HCT116 (cell line): ENCODE measurements around the gene ANO6. TPM values are rescaled to one million over a fixed set of nuclear protein-coding genes. Genes with fewer than 3 reads are reported as not detected.

ENCODE experiments used
- ATAC-seq: fragments of 200-7000 bp; cut with Tn5 transposase; 2 replicates; pipeline ENCODE4 v1.9.1; 2020; ENCODE audit warnings: mild to moderate bottlenecking, moderate library complexity
- BruUV-seq: library from RNA; stranded (reverse); fragments of 400-500 nt; replicated peaks from 2 replicates; lab custom pipeline; 2021; lab: Mats Ljungman, UMichigan
- CTCF ChIA-PET: fragments of 300-600 bp; sonication (Branson Sonifier 250); formaldehyde crosslinking; loops from one replicate; lab custom pipeline; 2021; ENCODE audit warnings: antibody characterized with exemption; lab: Charles Lee
- POLR2A ChIA-PET: fragments of 300-600, 350-600 bp; sonication (Branson Sonifier 250); formaldehyde crosslinking; loops from one replicate; lab custom pipeline; 2021; ENCODE audit warnings: antibody characterized with exemption; lab: Charles Lee
- RAD21 ChIA-PET, 2 experiments: fragments of 300-600 bp; sonication (Branson Sonifier 250); formaldehyde crosslinking; loops; one replicate each; lab custom pipeline; 2023; ENCODE audit warnings: low total read pairs in 2 of 2; ENCODE audit not compliant: uncharacterized antibody in 2 of 2, unreplicated experiment in 2 of 2, low non-redundant PET in 1 of 2; lab: Charles Lee
- DNase-seq: peaks from one replicate; pipeline ENCODE4 v3.0.0-alpha.2; 2010; ENCODE audit warnings: low read depth, low spot score
- H2AFZ ChIP-seq: fragments of 200-600 bp; shearing (Covaris generic), sonication (generic); 2 replicates; pipeline ENCODE4 v1.6.1; 2017; ENCODE audit warnings: low read depth, mixed run types, mixed read lengths, antibody characterized with exemption, low read length; ENCODE audit not compliant: poor library complexity, severe bottlenecking
- H3K27ac ChIP-seq: 2 replicates; pipeline ENCODE4 v1.5.1; 2012; ENCODE audit warnings: low read depth, low read length
- H3K27me3 ChIP-seq: fragments of 200-600 bp; sonication (generic); 2 replicates; pipeline ENCODE4 v1.6.1; 2016; ENCODE audit warnings: mixed run types, low read length, mixed read lengths; ENCODE audit not compliant: insufficient read depth
- H3K36me3 ChIP-seq, 2 experiments: fragments of 200-500 bp in 1 of 2; fragments of 200-600 bp in 1 of 2; sonication (Bioruptor generic) in 1 of 2; sonication (generic) in 1 of 2; 2 replicates each; pipeline versions ENCODE4 v1.5.1 to v1.6.1; 2014 to 2016; ENCODE audit warnings: low read length in 2 of 2, inconsistent platforms in 1 of 2, mixed read lengths in 1 of 2, mixed run types in 1 of 2; ENCODE audit not compliant: insufficient read depth in 2 of 2, control insufficient read depth in 1 of 2
- H3K4me1 ChIP-seq, 2 experiments: fragments of 200-600 bp in 1 of 2; sonication (generic) in 1 of 2; 2 replicates each; pipeline versions ENCODE4 v1.5.1 to v1.6.1; 2012 to 2017; ENCODE audit warnings: low read length in 2 of 2, inconsistent platforms in 1 of 2, mild to moderate bottlenecking in 1 of 2, mixed read lengths in 1 of 2, mixed run types in 1 of 2, moderate library complexity in 1 of 2; ENCODE audit not compliant: insufficient read depth in 2 of 2, control insufficient read depth in 1 of 2
- H3K4me2 ChIP-seq: fragments of 200-600 bp; sonication (generic); 2 replicates; pipeline ENCODE4 v1.6.1; 2017; ENCODE audit warnings: mixed run types, low read length, mixed read lengths
- H3K4me3 ChIP-seq, 2 experiments: fragments of 200-600 bp in 1 of 2; sonication (generic) in 1 of 2; replicated peaks in 1 of 2; 2 replicates each; pipeline ENCODE4 v1.5.1; 2011 to 2016; ENCODE audit warnings: low read length in 2 of 2, control low read depth in 1 of 2, low read depth in 1 of 2, mild to moderate bottlenecking in 1 of 2, mixed read lengths in 1 of 2, mixed run types in 1 of 2
- H3K79me2 ChIP-seq: fragments of 200-600 bp; sonication (generic); 2 replicates; pipeline ENCODE4 v1.6.1; 2017; ENCODE audit warnings: mild to moderate bottlenecking, mixed run types, low read length, moderate library complexity, mixed read lengths; ENCODE audit not compliant: insufficient read depth
- H3K9ac ChIP-seq: fragments of 200-600 bp; sonication (generic); 2 replicates; pipeline ENCODE4 v1.6.1; 2016; ENCODE audit warnings: low read length, mixed read lengths
- H3K9me2 ChIP-seq: fragments of 200-600 bp; sonication (generic), shearing (Covaris generic); 2 replicates; pipeline ENCODE4 v1.6.1; 2017; ENCODE audit warnings: mixed run types, mild to moderate bottlenecking, moderate library complexity; ENCODE audit not compliant: insufficient read depth
- H3K9me3 ChIP-seq, 2 experiments: fragments of 200-500 bp in 1 of 2; fragments of 200-600 bp in 1 of 2; sonication (Bioruptor generic) in 1 of 2; sonication (generic) in 1 of 2; 2 replicates each; pipeline ENCODE4 v1.6.1; 2014 to 2017; ENCODE audit warnings: low read length in 2 of 2, mixed read lengths in 2 of 2, inconsistent platforms in 1 of 2, low read depth in 1 of 2, mild to moderate bottlenecking in 1 of 2, mixed run types in 1 of 2, moderate library complexity in 1 of 2; ENCODE audit not compliant: control insufficient read depth in 1 of 2, insufficient read depth in 1 of 2
- H4K20me1 ChIP-seq: fragments of 200-600 bp; sonication (generic), shearing (Covaris generic); 2 replicates; pipeline ENCODE4 v1.6.1; 2017; ENCODE audit warnings: mixed run types, mild to moderate bottlenecking, moderate library complexity; ENCODE audit not compliant: insufficient read depth
- ATF3 ChIP-seq: IDR thresholded peaks from 2 replicates; pipeline ENCODE4 v1.6.1; 2012
- CBX3 ChIP-seq: IDR thresholded peaks from 2 replicates; pipeline ENCODE4 v1.6.1; 2012; ENCODE audit warnings: low read depth
- CEBPB ChIP-seq: IDR thresholded peaks from 2 replicates; pipeline ENCODE4 v1.6.1; 2012; ENCODE audit warnings: low read depth
- CTCF ChIP-seq, 3 experiments: fragments of 200-600 bp in 1 of 3; sonication (generic) in 1 of 3; IDR thresholded peaks in 2 of 3; conservative IDR thresholded peaks in 1 of 3; 2 replicates each; pipeline ENCODE4 v1.5.1; 2012 to 2017; ENCODE audit warnings: low read depth in 2 of 3, low read length in 2 of 3, antibody characterized with exemption in 1 of 3, borderline replicate concordance in 1 of 3, control low read depth in 1 of 3, mild to moderate bottlenecking in 1 of 3, mixed read lengths in 1 of 3, mixed run types in 1 of 3, moderate library complexity in 1 of 3; ENCODE audit not compliant: insufficient read depth in 1 of 3
- EZH2 ChIP-seq: fragments of 200-600 bp; sonication (generic); IDR thresholded peaks from 2 replicates; pipeline ENCODE4 v1.6.1; 2017; ENCODE audit warnings: antibody characterized with exemption, mixed run types
- EZH2phosphoT487 ChIP-seq: fragments of 200-600 bp; IDR thresholded peaks from 2 replicates; pipeline ENCODE4 v1.6.1; 2018; ENCODE audit warnings: antibody characterized with exemption, borderline replicate concordance
- JUND ChIP-seq: IDR thresholded peaks from 2 replicates; pipeline ENCODE4 v1.6.1; 2012
- POLR2A ChIP-seq: IDR thresholded peaks from 2 replicates; pipeline ENCODE4 v1.7.0; 2011; ENCODE audit warnings: borderline replicate concordance; ENCODE audit not compliant: insufficient read depth, insufficient read length; ENCODE audit errors: extremely low read depth
- POLR2AphosphoS5 ChIP-seq: IDR thresholded peaks from 2 replicates; pipeline ENCODE4 v1.6.1; 2011; ENCODE audit warnings: mild to moderate bottlenecking, low read depth, low read length, moderate library complexity
- RAD21 ChIP-seq: IDR thresholded peaks from 2 replicates; pipeline ENCODE4 v1.6.1; 2012; ENCODE audit warnings: low read depth, mild to moderate bottlenecking
- REST ChIP-seq: IDR thresholded peaks from 2 replicates; pipeline ENCODE4 v1.6.1; 2012; ENCODE audit warnings: low read depth
- SIN3A ChIP-seq: IDR thresholded peaks from 2 replicates; pipeline ENCODE4 v1.6.1; 2012; ENCODE audit warnings: low read depth
- SP1 ChIP-seq: IDR thresholded peaks from 2 replicates; pipeline ENCODE4 v1.6.1; 2012; ENCODE audit warnings: low read depth
- SRF ChIP-seq: IDR thresholded peaks from 2 replicates; pipeline ENCODE4 v1.6.1; 2012; ENCODE audit warnings: low read depth
- TCF7L2 ChIP-seq: IDR thresholded peaks from 2 replicates; pipeline ENCODE4 v1.7.0; 2011; ENCODE audit warnings: borderline replicate concordance, inconsistent platforms; ENCODE audit not compliant: insufficient read depth, insufficient read length; ENCODE audit errors: extremely low read depth
- YY1 ChIP-seq: IDR thresholded peaks from 2 replicates; pipeline ENCODE4 v1.6.1; 2011; ENCODE audit warnings: low read length, low read depth, moderate library complexity, mild to moderate bottlenecking; ENCODE audit not compliant: insufficient replicate concordance; ENCODE audit errors: extremely low read depth
- ZFX ChIP-seq: fragments of 450-650 bp; IDR thresholded peaks from 2 replicates; pipeline ENCODE4 v1.6.1; 2017
- intact Hi-C: fragments of 100-400 bp; cut with micrococcal nuclease; formaldehyde crosslinking; loops from 2 replicates; pipeline ENCODE4 v1.10.0; 2022
- total RNA-seq: library from RNA; stranded (reverse); gene quantifications from one replicate; pipeline ENCODE4 v1.2.1, GENCODE V29; 2021; ENCODE audit not compliant: unreplicated experiment

The ANO6 gene
- total RNA-seq, 1 experiment from 2014 or later = 36.7 TPM

- H2AFZ ChIP-seq = no peak overlapping the region
- no peaks in the 10 kb centered on the region for H3K79me2 ChIP-seq
- H4K20me1 ChIP-seq = no peaks in the 10 kb centered on the region
- no TSS peak for BruUV-seq
- no peak overlapping the region for H3K27ac ChIP-seq
- H3K9me2 ChIP-seq = no peaks in the 10 kb centered on the region
- no peaks in the 10 kb centered on the region for H3K9me3 ChIP-seq
- ChIA-PET CTCF (no interaction called here), POLR2A (no interaction called here), RAD21 (no interaction called here)
- no peaks in the 10 kb centered on the region for H3K27me3 ChIP-seq
- DNase-seq (no peak), ATAC-seq (no peak)
- H3K9ac ChIP-seq = no peak overlapping the region
- no peaks in the 10 kb centered on the region for H3K36me3 ChIP-seq
- H3K4me3 ChIP-seq = no peak overlapping the region
- no peak overlapping the region for H3K4me2 ChIP-seq
- no peaks in the 10 kb centered on the region for H3K4me1 ChIP-seq
- TF ChIP-seq ATF3 (no peak), TCF7L2 (no peak), CEBPB (no peak), RAD21 (no peak), POLR2A (no peak), YY1 (no peak), POLR2AphosphoS5 (no peak), ZFX (no peak)
- intact Hi-C loops = no loop called here
Measured at GRCh38 chr12:45469902-45470301, 254.0 kb downstream of the ANO6 start.

- no peak overlapping the region for H2AFZ ChIP-seq
- ChIA-PET CTCF (no interaction called here), RAD21 (no interaction called here), POLR2A (no interaction called here)
- no peaks in the 10 kb centered on the region for H3K79me2 ChIP-seq
- intact Hi-C loops = no loop called here
- H3K9me3 ChIP-seq = no peaks in the 10 kb centered on the region
- H3K4me2 ChIP-seq = no peak overlapping the region
- H4K20me1 ChIP-seq = no peaks in the 10 kb centered on the region
- no TSS peak for BruUV-seq
- no peak overlapping the region for H3K9ac ChIP-seq
- no peak for DNase-seq
- no peak overlapping the region for H3K27ac ChIP-seq
- H3K4me3 ChIP-seq = no peak overlapping the region
- no peak for ATAC-seq
- H3K36me3 ChIP-seq = no peaks in the 10 kb centered on the region
- H3K9me2 ChIP-seq = no peaks in the 10 kb centered on the region
- no peaks in the 10 kb centered on the region for H3K4me1 ChIP-seq
- H3K27me3 ChIP-seq = no peaks in the 10 kb centered on the region
- no peak for TF ChIP-seq EZH2phosphoT487
- no peak for TF ChIP-seq SIN3A
- no peak for TF ChIP-seq SRF
- TF ChIP-seq EZH2 = no peak
- TF ChIP-seq REST = no peak
- no peak for TF ChIP-seq TCF7L2
- TF ChIP-seq CBX3 = no peak
- no peak for TF ChIP-seq SP1
- TF ChIP-seq YY1 = no peak
- TF ChIP-seq JUND = no peak
- TF ChIP-seq CTCF (IDR thresholded peaks at IDR 0.05 in 2 of 3, conservative IDR thresholded peaks at IDR 0.05 in 1 of 3; ENCODE audit: borderline replicate concordance in 1 of 3, insufficient read depth in 1 of 3, low read depth in 2 of 3, low read length in 2 of 3) = no peak
- TF ChIP-seq RAD21 = no peak
- TF ChIP-seq POLR2A = no peak
Measured at GRCh38 chr12:45473636-45474035, 257.7 kb downstream of the ANO6 start.
